ES-I3 (cell line): ENCODE data around the gene OR2T8.
A peak's percentile ranks its signal among the peaks of the same experiment; 100 is the strongest.
"Not testable (repeated sequence)": the region's sequence is repeated elsewhere in the genome, so short reads cannot be mapped to it uniquely, and the experiment has no call there.

Experiments
- H3K36me3 ChIP-seq: 2 replicates; pipeline ENCODE4 v1.6.1; 2013; ENCODE audit warnings: mild to moderate bottlenecking, low read length, control low read depth, moderate library complexity; ENCODE audit not compliant: insufficient read depth
- H3K4me1 ChIP-seq: 2 replicates; pipeline ENCODE4 v1.6.1; 2013; ENCODE audit warnings: mild to moderate bottlenecking, control low read depth, low read length; ENCODE audit not compliant: insufficient read depth
- H3K9ac ChIP-seq: 2 replicates; pipeline ENCODE4 v1.6.1; 2013; ENCODE audit warnings: low read depth, mild to moderate bottlenecking, low read length, moderate library complexity
- H3K9me3 ChIP-seq: 2 replicates; pipeline ENCODE4 v1.6.1; 2013; ENCODE audit warnings: mild to moderate bottlenecking, low read length, moderate library complexity; ENCODE audit not compliant: control insufficient read depth, insufficient read depth

Gene OR2T8

DNA sequence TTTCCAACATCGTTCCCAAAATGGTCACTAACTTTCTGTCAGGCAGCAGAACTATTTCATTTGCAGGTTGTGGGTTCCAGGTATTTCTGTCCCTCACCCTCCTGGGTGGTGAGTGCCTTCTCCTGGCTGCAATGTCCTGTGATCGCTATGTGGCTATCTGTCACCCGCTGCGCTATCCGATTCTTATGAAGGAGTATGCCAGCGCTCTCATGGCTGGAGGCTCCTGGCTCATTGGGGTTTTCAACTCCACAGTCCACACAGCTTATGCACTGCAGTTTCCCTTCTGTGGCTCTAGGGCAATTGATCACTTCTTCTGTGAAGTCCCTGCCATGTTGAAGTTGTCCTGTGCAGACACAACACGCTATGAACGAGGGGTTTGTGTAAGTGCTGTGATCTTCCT is 13.9 kb downstream of the OR2T8 start:
- H3K4me1 ChIP-seq, result no peaks in the 10 kb centered on the region
- H3K9ac ChIP-seq, result no peak overlapping the region
- no peaks in the 10 kb centered on the region for H3K36me3 ChIP-seq
- peaks cover 6% of the 10 kb centered on the region; the same call in 1 of the 2 replicates for H3K9me3 ChIP-seq

DNA sequence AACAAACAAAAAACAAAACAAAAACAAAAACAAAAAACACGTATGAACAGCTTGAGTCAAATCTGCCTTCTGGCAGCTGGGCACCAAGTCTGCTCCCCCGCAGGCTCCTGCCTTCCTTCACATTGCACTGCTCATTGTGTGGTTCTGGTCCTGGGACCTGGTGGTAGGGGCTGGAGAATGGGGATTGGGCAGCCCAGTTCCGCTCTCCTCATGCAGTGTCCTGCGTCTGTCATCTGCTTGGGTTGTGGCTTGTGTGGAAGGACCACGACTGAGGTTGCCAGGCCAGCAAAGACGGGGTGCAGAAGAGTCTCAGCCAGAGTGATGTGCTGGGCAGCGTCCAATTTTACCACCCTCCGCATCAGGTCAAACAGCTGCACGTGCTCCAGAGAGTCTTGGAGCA is 15.7 kb downstream of the OR2T8 start:
- Histone ChIP-seq H3K4me1 (no peaks in the 10 kb centered on the region), H3K36me3 (no peaks in the 10 kb centered on the region), H3K9me3 (peaks cover 6% of the 10 kb centered on the region; the same call in 1 of the 2 replicates), H3K9ac (no peak overlapping the region)

DNA sequence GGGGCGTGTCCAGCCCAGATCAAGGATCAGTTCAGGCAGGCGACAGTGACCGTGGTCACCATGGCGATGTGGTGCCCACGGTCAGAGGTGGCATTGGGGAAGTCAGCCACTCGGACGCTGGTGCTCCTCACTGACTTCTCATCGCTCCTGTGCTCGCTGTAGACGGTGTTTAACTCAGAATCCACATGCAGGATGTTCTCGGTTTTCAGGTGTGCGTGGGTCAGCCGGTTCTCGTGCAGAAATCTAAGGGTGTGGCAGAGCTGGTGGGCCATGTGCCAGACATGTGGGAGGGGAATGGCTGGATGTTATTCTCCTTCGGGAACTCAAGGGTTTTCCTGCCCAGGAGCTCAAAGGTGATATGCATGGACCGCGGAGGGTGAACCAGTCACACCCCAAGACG is 16.4 kb downstream of the OR2T8 start:
- Histone ChIP-seq H3K9me3 (peaks cover 6% of the 10 kb centered on the region; the same call in 1 of the 2 replicates), H3K9ac (no peak overlapping the region), H3K4me1 (no peaks in the 10 kb centered on the region), H3K36me3 (no peaks in the 10 kb centered on the region)

DNA sequence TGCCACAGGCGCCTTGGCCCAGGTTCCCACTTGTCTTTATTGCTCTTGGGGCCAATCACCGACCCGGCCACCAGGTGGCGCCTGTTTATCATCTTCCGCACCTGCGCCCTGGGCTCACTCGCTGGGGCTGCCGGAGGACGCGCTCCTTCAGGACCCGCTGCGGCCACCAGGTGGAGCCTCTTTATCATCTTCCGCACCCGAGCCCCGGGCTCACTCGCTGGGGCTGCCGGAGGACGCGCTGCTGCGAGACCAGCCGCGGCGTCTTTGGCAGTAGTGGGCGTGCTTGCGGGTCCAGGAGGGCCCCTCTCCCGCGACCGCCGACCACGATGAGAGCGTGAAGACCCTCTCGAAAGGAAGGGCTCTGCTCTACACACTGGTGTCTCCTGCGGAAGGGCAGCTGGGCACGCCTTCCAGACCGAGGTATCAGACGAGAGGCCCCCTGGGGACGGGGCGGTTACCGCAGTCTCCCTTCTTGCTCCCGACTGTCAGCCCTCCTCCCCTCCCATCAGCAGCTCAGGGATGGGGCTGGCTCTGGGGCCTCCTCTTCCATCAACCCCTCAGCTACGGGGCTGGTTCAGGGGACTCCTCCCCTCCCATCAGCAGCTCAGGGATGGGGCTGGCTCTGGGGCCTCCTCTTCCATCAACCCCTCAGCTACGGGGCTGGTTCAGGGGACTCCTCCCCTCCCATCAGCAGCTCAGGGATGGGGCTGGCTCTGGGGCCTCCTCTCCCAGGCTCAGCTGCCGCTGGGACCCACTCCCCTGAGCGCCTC is 17.1 kb downstream of the OR2T8 start:
- H3K9ac ChIP-seq, result peak overlapping the region; percentile 89
- H3K4me1 ChIP-seq, H3K9me3 ChIP-seq, H3K36me3 ChIP-seq: not testable (repeated sequence)

DNA sequence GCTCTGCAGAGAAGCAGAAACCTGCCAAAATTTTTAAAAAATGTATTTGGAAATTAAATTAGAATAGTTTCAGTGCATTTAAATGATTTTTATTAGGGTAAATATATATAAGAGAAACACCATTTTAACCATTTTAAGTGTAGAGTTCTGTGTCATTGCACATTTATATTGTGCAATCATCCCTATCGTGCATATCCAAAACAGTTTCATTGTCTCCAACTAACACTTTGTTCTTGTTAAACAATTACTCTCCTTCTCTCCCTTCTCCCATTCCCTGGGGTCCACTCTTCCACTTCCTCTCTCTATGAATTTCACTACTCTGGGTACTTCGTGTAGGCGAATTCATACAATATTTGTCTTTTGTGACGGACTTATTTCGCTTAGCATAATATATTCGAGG is 22.6 kb downstream of the OR2T8 start:
- Histone ChIP-seq H3K9me3 (no peaks in the 10 kb centered on the region), H3K9ac (no peak overlapping the region), H3K36me3 (no peaks in the 10 kb centered on the region), H3K4me1 (no peaks in the 10 kb centered on the region)

DNA sequence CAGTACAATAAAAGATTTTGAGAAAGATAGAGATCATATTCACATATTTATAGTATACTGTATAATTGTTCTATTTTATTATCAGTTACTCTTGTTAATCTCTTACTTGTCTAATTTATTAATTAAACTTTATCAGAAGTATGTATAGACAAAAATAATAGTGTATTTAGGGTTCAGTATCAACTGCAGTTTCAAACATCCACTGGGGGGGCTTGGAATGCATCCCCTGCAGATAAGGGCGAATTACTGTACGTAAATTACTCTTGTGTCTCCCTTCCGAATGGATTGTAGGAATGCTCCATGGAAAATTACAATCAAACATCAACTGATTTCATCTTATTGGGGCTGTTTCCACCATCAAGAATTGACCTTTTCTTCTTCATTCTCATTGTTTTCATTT is 28.5 kb downstream of the OR2T8 start, which contains the start of gene OR2L8:
Gene OR2L8 (plus strand): TSS at position 301 of the 400 bp plus-strand sequence. CDS start 0 bp downstream, at position 301.
- Histone ChIP-seq H3K9me3 (no peaks in the 10 kb centered on the region), H3K36me3 (no peaks in the 10 kb centered on the region), H3K4me1 (no peaks in the 10 kb centered on the region), H3K9ac (no peak within 1 kb of the TSS)

DNA sequence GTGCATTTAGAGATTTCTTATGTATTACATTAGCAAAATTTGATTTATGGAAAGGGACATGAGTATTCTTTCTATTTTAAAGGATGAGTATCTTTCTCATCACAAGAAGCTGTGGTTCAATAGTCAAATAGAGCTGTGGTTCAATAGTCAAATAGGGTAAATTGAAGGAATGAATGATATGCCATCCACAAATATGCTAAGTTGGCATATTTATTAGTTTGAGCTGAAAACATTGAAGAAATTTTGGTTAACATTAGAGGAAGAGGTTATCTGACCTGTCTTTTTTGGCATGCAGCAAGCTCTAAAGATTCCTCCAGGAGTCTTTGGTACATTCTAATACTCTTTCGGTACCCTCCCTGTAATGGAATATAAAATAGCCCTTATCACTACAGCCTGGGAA is 33.4 kb downstream of the OR2T8 start:
- no peaks in the 10 kb centered on the region for H3K9me3 ChIP-seq
- no peak overlapping the region for H3K9ac ChIP-seq
- no peaks in the 10 kb centered on the region for H3K36me3 ChIP-seq
- H3K4me1 ChIP-seq, result no peaks in the 10 kb centered on the region

DNA sequence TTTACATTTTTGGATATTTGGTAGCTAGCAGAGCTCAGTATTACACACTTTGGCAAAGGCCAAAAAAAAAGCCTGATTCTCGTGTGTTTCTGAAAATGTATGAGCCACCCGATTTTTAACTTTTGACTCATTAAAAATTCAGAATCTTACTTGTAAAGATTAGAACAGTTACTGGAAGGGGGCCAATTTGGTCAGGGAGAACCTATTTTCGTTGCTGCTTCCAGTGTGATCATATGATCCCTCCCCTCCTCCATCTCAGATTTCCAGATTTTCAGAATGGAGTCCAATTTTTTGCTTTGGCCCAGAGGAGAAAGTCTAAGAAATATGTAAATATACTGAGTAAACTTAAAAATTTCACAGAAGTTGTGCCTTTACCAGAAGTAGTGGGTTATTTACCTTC is 41.7 kb downstream of the OR2T8 start:
- Histone ChIP-seq H3K36me3 (no peaks in the 10 kb centered on the region), H3K9me3 (no peaks in the 10 kb centered on the region), H3K9ac (no peak overlapping the region), H3K4me1 (peaks cover 5% of the 10 kb centered on the region; the same call in 1 of the 2 replicates)

DNA sequence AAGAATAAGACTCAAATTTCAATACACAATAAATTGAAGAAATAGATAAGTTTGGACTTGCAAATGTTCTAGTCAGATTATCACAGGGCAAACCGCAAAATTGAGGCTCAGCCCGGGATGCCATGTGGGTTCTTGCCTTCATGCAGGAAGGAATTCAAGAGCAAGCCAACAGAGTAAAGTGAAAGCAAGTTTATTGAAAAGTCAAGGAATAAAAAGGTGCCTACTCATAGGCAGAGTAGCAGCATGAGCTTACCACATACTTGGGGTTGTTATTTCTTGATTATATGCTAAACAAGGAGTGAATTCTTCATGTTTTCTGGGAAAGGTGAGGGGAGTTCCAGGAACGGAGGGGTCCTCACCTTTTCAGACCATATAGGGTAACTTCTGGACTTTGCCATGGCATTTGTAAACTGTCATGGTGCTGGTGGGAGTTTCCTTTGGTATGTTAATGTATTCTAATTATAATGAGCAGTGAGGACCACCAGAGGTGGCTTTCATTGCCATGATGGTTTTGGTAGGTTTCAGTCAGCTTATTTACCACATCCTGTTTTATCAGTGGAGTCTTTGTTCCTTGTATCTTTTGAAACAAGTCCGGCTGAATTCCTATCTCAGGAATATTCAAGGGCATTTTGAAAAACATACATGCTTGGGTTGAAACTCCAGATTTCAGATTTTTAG is 43.0 kb downstream of the OR2T8 start:
- Histone ChIP-seq H3K4me1 (peaks cover 5% of the 10 kb centered on the region; the same call in 1 of the 2 replicates), H3K36me3 (no peaks in the 10 kb centered on the region), H3K9me3 (no peaks in the 10 kb centered on the region), H3K9ac (no peak overlapping the region)

DNA sequence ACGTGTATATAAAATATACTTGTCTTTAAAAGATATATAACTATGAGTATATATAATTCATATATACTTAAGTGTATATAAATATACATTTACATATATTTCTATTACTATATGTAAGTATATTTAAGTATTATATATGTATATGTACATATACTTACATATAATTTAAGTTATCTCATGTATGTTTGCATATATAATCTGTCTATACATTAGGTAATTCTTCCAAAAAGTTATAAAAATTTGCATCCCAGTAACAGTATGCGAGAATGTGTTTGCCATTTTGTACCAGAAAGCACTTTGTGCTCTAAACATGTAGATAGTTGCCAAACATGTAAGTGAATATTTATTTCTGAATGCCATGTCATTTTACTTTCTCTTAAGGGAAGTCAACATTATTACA is 44.9 kb downstream of the OR2T8 start, which contains the start of gene OR2AK2:
Gene OR2AK2 (plus strand): TSS at position 301 of the 400 bp plus-strand sequence. CDS start 144 bp downstream, outside the sequence.
- Histone ChIP-seq H3K36me3 (no peaks in the 10 kb centered on the region), H3K9me3 (no peaks in the 10 kb centered on the region), H3K9ac (no peak within 1 kb of the TSS), H3K4me1 (peaks cover 5% of the 10 kb centered on the region; the same call in 1 of the 2 replicates)

- Histone ChIP-seq H3K9ac (no peak overlapping the region), H3K4me1 (peaks cover 5% of the 10 kb centered on the region; the same call in 1 of the 2 replicates), H3K36me3 (no peaks in the 10 kb centered on the region), H3K9me3 (no peaks in the 10 kb centered on the region)
Observed at GRCh38 chr1:247966532-247967204, 46.6 kb downstream of the OR2T8 start.
